Esophagus squamous epithelium (tissue), 5 donors: ENCODE measurements around the gene DNAH2. TPM values are rescaled to one million over a fixed set of nuclear protein-coding genes. Genes with fewer than 3 reads are reported as not detected.

Source experiments
- DNase-seq: peaks from one replicate; lab custom pipeline; 2025; lab: John Stamatoyannopoulos, UW
- H3K27ac ChIP-seq, 4 donors: fragments of 200-600 bp; sonication (generic); one replicate each; pipeline ENCODE4 v1.5.1; 2016 to 2019; ENCODE audit warnings: mild to moderate bottlenecking in 1 of 4
- H3K27me3 ChIP-seq, 4 donors: fragments of 200-600 bp; sonication (generic); 1 replicate in 3 of 4; 2 replicates in 1 of 4; pipeline versions ENCODE4 v1.5.1 to v1.6.0; 2017 to 2021; ENCODE audit warnings: antibody characterized with exemption in 1 of 4
- H3K36me3 ChIP-seq, 3 donors: fragments of 200-600 bp; sonication (generic); one replicate each; pipeline ENCODE4 v1.5.1; 2016 to 2019
- H3K4me1 ChIP-seq, 3 donors: fragments of 200-600 bp; sonication (generic); one replicate each; pipeline ENCODE4 v1.5.1; 2017 to 2019
- H3K4me3 ChIP-seq, 4 donors: fragments of 200-600 bp; sonication (generic); 1 replicate in 3 of 4; 2 replicates in 1 of 4; pipeline ENCODE4 v1.5.1; 2016 to 2019; ENCODE audit warnings: mild to moderate bottlenecking in 2 of 4, moderate library complexity in 1 of 4
- H3K9me3 ChIP-seq, 3 donors: fragments of 200-600 bp; sonication (generic); one replicate each; pipeline ENCODE4 v1.5.1; 2016 to 2019
- CTCF ChIP-seq, 6 experiments: fragments of 450-650 bp in 4 of 6; fragments of 200-600 bp in 2 of 6; sonication (generic) in 2 of 6; IDR thresholded peaks; one replicate each; pipeline ENCODE4 v1.5.1; 2016 to 2019; ENCODE audit warnings: antibody characterized with exemption in 6 of 6, mild to moderate bottlenecking in 4 of 6, moderate library complexity in 4 of 6
- POLR2A ChIP-seq, 4 donors: fragments of 450-650 bp; IDR thresholded peaks; one replicate each; pipeline ENCODE4 v1.6.1; 2017; ENCODE audit warnings: antibody characterized with exemption in 4 of 4, mild to moderate bottlenecking in 4 of 4, moderate library complexity in 3 of 4
- WGBS, 2 donors: methylation state at CpG; one replicate each; pipeline ENCODE4 v1.1.5; 2018; 5-methylcytosine and 5-hydroxymethylcytosine counted together
- intact Hi-C: fragments of 100-400 bp; cut with DNase I; formaldehyde crosslinking; loops from one replicate; pipeline ENCODE4 v1.15.0; 2022
- total RNA-seq, 4 donors: library from RNA; depleted of rRNA; stranded (reverse); fragments of >200 nt; gene quantifications; one replicate each; pipeline ENCODE4 v1.1.0, GENCODE V29; 2016
- donor health status: DM: yes; HTN: yes; CAD: no.

Gene DNAH2
- total RNA-seq, 4 donors from 2014 or later, result under 0.01 to 0.04 (median 0.03) TPM; not detected in 1

DNA sequence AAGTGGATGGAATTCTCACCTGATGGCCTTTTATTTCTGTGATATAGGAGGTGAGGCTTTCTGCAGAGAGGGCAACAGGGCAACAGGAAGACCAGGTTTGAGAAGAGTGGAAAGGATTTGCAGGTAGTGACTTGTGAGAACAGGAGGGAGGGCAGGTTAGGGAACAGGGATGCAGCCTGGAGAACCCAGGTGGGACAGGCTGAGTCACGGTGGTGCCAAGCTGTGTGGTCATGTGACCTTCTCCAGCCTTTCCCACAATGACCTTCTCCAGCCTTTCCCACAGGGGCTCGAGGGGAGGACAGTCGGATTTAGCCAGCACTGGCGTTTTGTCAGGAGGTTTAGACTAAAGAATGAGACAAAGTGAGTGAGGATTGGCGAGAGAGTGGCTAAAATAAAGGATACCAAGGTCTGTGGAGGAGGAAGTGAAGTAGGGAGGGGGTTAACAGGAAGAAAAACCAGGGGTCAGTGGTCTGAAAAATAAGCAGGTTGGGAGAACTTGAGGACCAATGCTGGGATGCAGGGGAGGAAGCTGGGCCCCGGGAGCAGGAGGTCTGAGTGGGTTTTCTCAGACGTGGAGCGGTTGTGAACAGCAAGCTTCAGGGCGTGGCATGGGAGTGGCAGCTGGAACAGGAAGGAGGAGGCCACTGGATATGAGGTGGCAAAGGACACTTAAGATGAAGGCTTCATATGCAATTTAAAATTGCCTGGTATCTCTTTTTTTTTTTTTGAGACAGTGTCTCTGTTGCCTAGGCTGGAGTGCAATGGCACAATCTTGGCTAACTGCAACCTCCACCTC is 37.7 kb downstream of the DNAH2 start:
- H3K9me3 ChIP-seq, result no peaks in the 10 kb centered on the region
- no peaks in the 10 kb centered on the region for H3K36me3 ChIP-seq
- intact Hi-C loops, result no loop called here
- H3K4me1 ChIP-seq, result peaks cover 0 to 17% (median 2%) of the 10 kb centered on the region in 3 donors
- WGBS, 2 donors, result 37 to 40% methylated on average over 9 of the region's 9 CpGs
- H3K27me3 ChIP-seq, result no peaks in the 10 kb centered on the region
- TF ChIP-seq POLR2A (IDR thresholded peaks at IDR 0.05) (no peak), CTCF (IDR thresholded peaks at IDR 0.05) (no peak)
- no peak overlapping the region for H3K4me3 ChIP-seq
- DNase-seq, result no peak
- H3K27ac ChIP-seq, result peak overlapping the region; percentile 5 to 73 (median 50)

- TF ChIP-seq CTCF (IDR thresholded peaks at IDR 0.05) (no peak), POLR2A (IDR thresholded peaks at IDR 0.05) (no peak)
- H3K27me3 ChIP-seq, result no peaks in the 10 kb centered on the region
- intact Hi-C loops, result no loop called here
- 90 to 92% methylated on average over 14 of the region's 14 CpGs for WGBS, 2 donors
- H3K4me1 ChIP-seq, result peaks cover 0 to 17% (median 2%) of the 10 kb centered on the region in 3 donors
- H3K9me3 ChIP-seq, result no peaks in the 10 kb centered on the region
- H3K4me3 ChIP-seq, result no peak overlapping the region
- H3K27ac ChIP-seq, result no peak overlapping the region
- no peak for DNase-seq
- no peaks in the 10 kb centered on the region for H3K36me3 ChIP-seq
Measured at GRCh38 chr17:7756968-7757367, 39.4 kb downstream of the DNAH2 start.

DNA sequence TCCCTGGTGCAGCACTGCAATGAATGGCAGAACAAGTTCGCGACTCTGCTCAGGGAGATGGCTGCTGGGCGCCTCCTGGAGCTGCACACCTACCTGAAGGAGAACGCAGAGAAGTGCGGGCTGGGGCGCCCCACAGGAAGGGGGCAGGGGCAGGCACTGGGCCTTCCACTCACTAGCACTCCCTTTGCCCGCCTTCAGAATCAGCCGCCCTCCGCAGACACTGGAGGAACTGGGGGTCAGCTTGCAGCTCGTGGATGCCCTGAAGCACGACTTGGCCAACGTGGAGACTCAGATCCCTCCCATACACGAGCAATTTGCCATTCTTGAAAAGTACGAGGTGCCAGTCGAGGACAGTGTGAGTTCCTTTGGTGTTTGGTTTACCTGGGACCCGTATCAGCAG is 46.4 kb downstream of the DNAH2 start:
- peaks cover 0 to 12% (median 0%) of the 10 kb centered on the region in 4 donors for H3K27me3 ChIP-seq
- WGBS, 2 donors, result 84 to 85% methylated on average over 6 to 13 of the region's 16 CpGs
- H3K27ac ChIP-seq, result no peak overlapping the region
- DNase-seq, result no peak
- no peaks in the 10 kb centered on the region for H3K36me3 ChIP-seq
- intact Hi-C loops, result no loop called here
- H3K4me1 ChIP-seq, result no peaks in the 10 kb centered on the region
- H3K4me3 ChIP-seq, result no peak overlapping the region
- no peaks in the 10 kb centered on the region for H3K9me3 ChIP-seq
- TF ChIP-seq CTCF (IDR thresholded peaks at IDR 0.05) (no peak), POLR2A (IDR thresholded peaks at IDR 0.05) (no peak)

GRCh38 chr17:7767004-7767403 is 49.5 kb downstream of the DNAH2 start:
- WGBS, 2 donors, result 66 to 67% methylated on average over 10 of the region's 10 CpGs
- TF ChIP-seq POLR2A (IDR thresholded peaks at IDR 0.05) (no peak), CTCF (IDR thresholded peaks at IDR 0.05) (no peak)

DNA sequence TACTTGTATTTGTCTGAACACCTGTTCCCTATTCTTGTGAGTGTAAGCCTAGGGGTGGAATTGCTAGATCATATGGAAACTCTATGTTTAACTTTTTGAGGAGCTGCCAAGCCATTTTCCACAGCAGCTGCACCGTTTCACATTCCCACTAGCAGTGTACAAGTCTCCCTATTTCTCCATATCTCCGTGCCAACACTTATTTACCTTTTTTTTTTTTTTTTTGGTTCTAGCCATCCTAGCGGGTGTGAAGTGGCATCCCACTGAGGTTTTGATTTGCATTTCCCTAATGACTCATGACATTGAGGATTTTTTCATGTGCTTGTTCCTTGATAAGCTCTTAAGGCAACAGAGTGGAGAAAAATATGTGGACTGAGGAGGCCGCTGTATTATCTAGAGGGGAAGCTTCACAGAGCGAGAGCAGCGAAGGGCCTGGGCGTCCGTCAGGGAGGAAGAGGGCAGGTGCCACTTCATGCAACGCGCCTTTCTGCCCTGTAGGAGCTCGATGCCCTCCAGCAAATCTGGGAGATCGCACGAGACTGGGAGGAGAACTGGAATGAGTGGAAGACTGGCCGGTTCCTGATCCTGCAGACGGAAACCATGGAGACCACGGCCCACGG is 50.0 kb downstream of the DNAH2 start:
- Histone ChIP-seq H3K4me3 (no peak overlapping the region), H3K9me3 (no peaks in the 10 kb centered on the region), H3K36me3 (no peaks in the 10 kb centered on the region), H3K27me3 (peaks cover 0 to 25% (median 0%) of the 10 kb centered on the region in 4 donors), H3K27ac (no peak overlapping the region), H3K4me1 (no peaks in the 10 kb centered on the region)
- intact Hi-C loops, result no loop called here
- WGBS, 2 donors, result 62 to 63% methylated on average over 14 to 17 of the region's 17 CpGs
- DNase-seq, result no peak
- no peak for TF ChIP-seq CTCF (IDR thresholded peaks at IDR 0.05)
- TF ChIP-seq POLR2A (IDR thresholded peaks at IDR 0.05), result no peak

More at GRCh38 chr17:7767004-7767403, 49.5 kb downstream of the DNAH2 start:
- no peak for DNase-seq
- Histone ChIP-seq H3K9me3 (no peaks in the 10 kb centered on the region), H3K27ac (no peak overlapping the region), H3K36me3 (no peaks in the 10 kb centered on the region), H3K4me1 (no peaks in the 10 kb centered on the region), H3K27me3 (peaks cover 0 to 25% (median 0%) of the 10 kb centered on the region in 4 donors), H3K4me3 (no peak overlapping the region)
- intact Hi-C loops, result no loop called here
